22Rv1 (cell line): ENCODE results near the gene ENOSF1.

ENCODE experiments used
- H3K27ac ChIP-seq: fragments of 450-650 bp; 2 replicates; pipeline ENCODE4 v1.5.1; 2017
- ZFX ChIP-seq: fragments of 450-650 bp; IDR thresholded peaks from 2 replicates; pipeline ENCODE4 v1.6.1; 2017; ENCODE audit warnings: antibody characterized with exemption, borderline replicate concordance
- TF ChIP-seq, protein P1 (sequence below): fragments of 450-650 bp; IDR thresholded peaks from 2 replicates; pipeline ENCODE4 v1.5.1; 2017; ENCODE audit warnings: mild to moderate bottlenecking

The ENOSF1 gene

DNA sequence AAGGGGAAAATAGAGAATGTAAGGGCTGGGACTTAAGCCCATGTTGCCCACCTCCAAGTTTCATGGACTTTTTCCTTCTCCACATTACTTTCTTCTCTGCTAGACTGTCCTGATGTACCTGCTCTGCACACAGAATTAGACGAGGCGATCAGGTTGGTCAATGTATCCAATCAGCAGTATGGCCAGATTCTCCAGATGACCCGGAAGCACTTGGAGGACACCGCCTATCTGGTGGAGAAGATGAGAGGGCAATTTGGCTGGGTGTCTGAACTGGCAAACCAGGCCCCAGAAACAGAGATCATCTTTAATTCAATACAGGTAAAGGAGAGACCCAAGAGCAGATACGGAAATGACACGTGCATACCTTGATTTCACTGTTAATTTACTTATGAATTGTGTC lies 71.2 kb downstream of the ENOSF1 start:
- no peak for TF ChIP-seq ZFX
- TF ChIP-seq, protein P1, sequence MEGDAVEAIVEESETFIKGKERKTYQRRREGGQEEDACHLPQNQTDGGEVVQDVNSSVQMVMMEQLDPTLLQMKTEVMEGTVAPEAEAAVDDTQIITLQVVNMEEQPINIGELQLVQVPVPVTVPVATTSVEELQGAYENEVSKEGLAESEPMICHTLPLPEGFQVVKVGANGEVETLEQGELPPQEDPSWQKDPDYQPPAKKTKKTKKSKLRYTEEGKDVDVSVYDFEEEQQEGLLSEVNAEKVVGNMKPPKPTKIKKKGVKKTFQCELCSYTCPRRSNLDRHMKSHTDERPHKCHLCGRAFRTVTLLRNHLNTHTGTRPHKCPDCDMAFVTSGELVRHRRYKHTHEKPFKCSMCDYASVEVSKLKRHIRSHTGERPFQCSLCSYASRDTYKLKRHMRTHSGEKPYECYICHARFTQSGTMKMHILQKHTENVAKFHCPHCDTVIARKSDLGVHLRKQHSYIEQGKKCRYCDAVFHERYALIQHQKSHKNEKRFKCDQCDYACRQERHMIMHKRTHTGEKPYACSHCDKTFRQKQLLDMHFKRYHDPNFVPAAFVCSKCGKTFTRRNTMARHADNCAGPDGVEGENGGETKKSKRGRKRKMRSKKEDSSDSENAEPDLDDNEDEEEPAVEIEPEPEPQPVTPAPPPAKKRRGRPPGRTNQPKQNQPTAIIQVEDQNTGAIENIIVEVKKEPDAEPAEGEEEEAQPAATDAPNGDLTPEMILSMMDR = no peak
- no peak overlapping the region for H3K27ac ChIP-seq

DNA sequence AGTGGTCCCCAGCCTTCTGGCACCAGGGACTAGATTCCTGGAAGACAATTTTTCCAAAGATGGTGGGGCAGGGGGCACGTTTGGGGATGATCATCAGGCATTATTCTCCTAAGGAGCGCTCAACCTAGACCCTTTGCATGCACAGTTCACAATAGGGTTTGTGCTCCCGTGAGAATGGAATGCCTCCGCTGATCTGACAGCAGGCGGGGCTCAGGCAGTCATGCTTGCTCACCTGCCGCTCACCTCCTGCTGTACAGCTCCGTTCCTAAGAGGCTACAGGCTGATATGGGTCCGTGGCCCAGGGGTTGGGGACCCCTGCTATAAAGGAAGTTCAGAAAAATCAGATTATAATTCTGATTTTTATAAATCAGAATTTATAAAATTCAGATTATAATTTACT lies 77.3 kb downstream of the ENOSF1 start:
- TF ChIP-seq, protein P1 = no peak
- TF ChIP-seq ZFX = no peak
- no peak overlapping the region for H3K27ac ChIP-seq

- H3K27ac ChIP-seq = no peak overlapping the region
- TF ChIP-seq, protein P1 = no peak
- no peak for TF ChIP-seq ZFX
Measured at GRCh38 chr18:634551-635045, 77.8 kb downstream of the ENOSF1 start.

- H3K27ac ChIP-seq = no peak overlapping the region
- TF ChIP-seq, protein P1 = no peak
- TF ChIP-seq ZFX = no peak
Measured at GRCh38 chr18:631560-631959, 80.9 kb downstream of the ENOSF1 start.

DNA sequence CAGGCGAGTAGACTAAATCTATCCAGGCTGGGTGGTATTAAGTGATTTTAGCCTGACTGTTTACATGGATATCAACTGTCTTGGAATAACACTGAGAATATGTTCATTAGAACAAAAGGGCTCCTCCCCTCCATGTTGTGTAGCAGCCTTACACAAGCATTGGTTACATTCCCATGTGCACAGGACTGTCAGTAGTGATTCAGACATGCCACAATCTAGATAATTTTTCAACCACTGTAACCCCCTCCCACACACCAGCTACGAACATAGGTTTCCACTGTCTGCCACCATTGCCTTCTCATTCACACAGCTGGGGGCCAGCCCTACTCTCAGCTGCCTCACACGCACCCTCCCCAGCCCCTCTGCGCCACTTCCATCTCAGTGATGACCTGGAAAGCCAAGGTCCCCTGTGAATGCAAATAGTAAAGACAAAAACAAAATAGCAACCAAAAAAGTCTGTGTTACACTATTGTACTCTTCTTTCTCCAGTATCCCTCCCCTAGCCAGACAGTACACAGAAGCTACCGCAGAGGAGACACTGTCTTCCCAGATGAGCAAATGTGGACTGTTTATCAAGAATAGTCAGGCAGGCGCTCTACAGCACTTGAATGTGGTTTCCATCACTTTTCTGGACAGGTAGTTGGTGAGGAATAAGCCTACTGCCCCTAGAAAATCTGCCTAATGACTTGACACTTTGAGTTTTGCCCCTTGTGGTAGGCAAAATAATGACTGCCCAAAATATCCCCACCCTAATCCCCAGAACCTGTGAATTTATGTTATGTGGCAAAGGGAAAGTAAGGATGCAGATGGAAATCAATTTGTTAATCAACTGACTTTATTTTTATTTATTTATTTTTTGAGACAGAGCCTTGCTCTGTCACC lies 82.9 kb downstream of the ENOSF1 start:
- no peak overlapping the region for H3K27ac ChIP-seq
- TF ChIP-seq ZFX = no peak
- TF ChIP-seq, protein P1 = 0 out of 2 replicates have a peak, but pooled peaks have one; percentile 13

DNA sequence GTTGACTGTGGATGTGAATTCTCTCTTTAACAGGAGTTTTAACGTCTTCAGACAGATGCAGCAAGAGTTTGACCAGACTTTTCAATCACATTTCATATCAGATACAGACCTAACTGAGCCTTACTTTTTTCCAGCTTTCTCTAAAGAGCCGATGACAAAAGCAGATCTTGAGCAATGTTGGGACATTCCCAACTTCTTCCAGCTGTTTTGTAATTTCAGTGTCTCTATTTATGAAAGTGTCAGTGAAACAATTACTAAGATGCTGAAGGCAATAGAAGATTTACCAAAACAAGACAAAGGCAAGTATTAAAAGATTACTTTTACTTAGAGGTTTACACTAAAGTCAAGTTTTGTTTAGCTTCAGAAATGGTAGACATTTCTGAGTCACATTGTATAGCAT lies 85.2 kb downstream of the ENOSF1 start:
- TF ChIP-seq, protein P1 = no peak
- TF ChIP-seq ZFX = no peak
- H3K27ac ChIP-seq = no peak overlapping the region
